HG03558 (cell line): ENCODE data around the gene NR2F2.

Source experiments
- ATAC-seq: cut with Tn5 transposase; IDR thresholded peaks from one replicate; pipeline ENCODE4 v1.9.1; 2021; ENCODE audit warnings: moderate number of reproducible peaks; ENCODE audit not compliant: unreplicated experiment; ENCODE audit errors: extremely low read depth

Gene NR2F2

GRCh38 chr15:96314963-96315362, 15.5 kb upstream of the NR2F2 start:
- no peak for ATAC-seq

GRCh38 chr15:96316953-96317629, 13.4 kb upstream of the NR2F2 start:
- ATAC-seq: no peak

- ATAC-seq: no peak
These were observed 10.4 kb upstream of the NR2F2 start for GRCh38 chr15:96320107-96320506.

GRCh38 chr15:96320703-96321638, 9.5 kb upstream of the NR2F2 start:
- no peak for ATAC-seq

GRCh38 chr15:96321639-96322535, 8.6 kb upstream of the NR2F2 start:
- no peak for ATAC-seq

GRCh38 chr15:96322536-96323318, 7.8 kb upstream of the NR2F2 start:
- ATAC-seq: no peak

GRCh38 chr15:96323319-96324145, 7.0 kb upstream of the NR2F2 start:
- no peak for ATAC-seq

GRCh38 chr15:96324192-96324895, 6.2 kb upstream of the NR2F2 start:
- ATAC-seq: no peak

- no peak for ATAC-seq
These were observed 5.5 kb upstream of the NR2F2 start for GRCh38 chr15:96324940-96325540.

GRCh38 chr15:96325541-96326327, 4.8 kb upstream of the NR2F2 start:
- ATAC-seq: no peak

- ATAC-seq: no peak
These were observed 4.0 kb upstream of the NR2F2 start for GRCh38 chr15:96326328-96327154.

GRCh38 chr15:96327155-96327741, 3.3 kb upstream of the NR2F2 start:
- no peak for ATAC-seq

GRCh38 chr15:96328181-96328876, 2.2 kb upstream of the NR2F2 start:
- ATAC-seq: no peak

- ATAC-seq: no peak
These were observed 1.7 kb upstream of the NR2F2 start for GRCh38 chr15:96328877-96329195.

- no peak for ATAC-seq
These were observed 1.0 kb upstream of the NR2F2 start for GRCh38 chr15:96329403-96329981.
